Stimulated activated naive CD8-positive, alpha-beta T cell treated with anti-CD3 and anti-CD28 coated beads, Interleukin-15, amount 100 ng/mL, for 72 hours (primary cell): ENCODE data around the gene OGDH.
"Not testable (repeated sequence)": the region's sequence is repeated elsewhere in the genome, so short reads cannot be mapped to it uniquely, and the experiment has no call there.

Experiments
- ATAC-seq: fragments of 150-1000 bp; cut with Tn5 transposase; 2 replicates; pipeline ENCODE4 v1.10.0; 2021; ENCODE audit warnings: mild to moderate bottlenecking, moderate library complexity
- DNase-seq, 2 donors: peaks; one replicate each; pipeline ENCODE4 v3.0.0; 2021 to 2022
- H3K27ac Mint-ChIP-seq, 2 donors: one replicate each; pipeline ENCODE4 v1.8.0; 2022; ENCODE audit warnings: mild to moderate bottlenecking in 2 of 2, mixed read lengths in 2 of 2, moderate library complexity in 2 of 2
- H3K27me3 Mint-ChIP-seq: one replicate; pipeline ENCODE4 v1.8.0; 2022; ENCODE audit warnings: mixed read lengths
- H3K4me1 Mint-ChIP-seq: one replicate; pipeline ENCODE4 v1.8.0; 2022; ENCODE audit warnings: mild to moderate bottlenecking, mixed read lengths
- H3K4me3 Mint-ChIP-seq, 2 donors: one replicate each; pipeline ENCODE4 v1.8.0; 2022; ENCODE audit warnings: mild to moderate bottlenecking in 2 of 2, mixed read lengths in 2 of 2, moderate library complexity in 1 of 2
- H3K9me3 Mint-ChIP-seq, 2 donors: one replicate each; pipeline ENCODE4 v1.8.0; 2022; ENCODE audit warnings: mixed read lengths in 2 of 2

OGDH gene

GRCh38 chr7:44606341-44607140 lies at the start of gene OGDH:
Gene OGDH, plus strand, starts transcription at chr7:44606627. Its CDS starts 17,717 bp downstream, at chr7:44624344.
- Mint-ChIP-seq H3K4me3 (peak within 1 kb of the TSS; percentile 95 to 99), H3K27ac (peak within 1 kb of the TSS; percentile 97 to 99), H3K9me3 (no peaks in the 10 kb centered on the region), H3K27me3 (no peaks in the 10 kb centered on the region), H3K4me1 (peaks cover 55% of the 10 kb centered on the region)
- ATAC-seq (peak; percentile 97), DNase-seq (peak; percentile 99 to 100)

GRCh38 chr7:44557485-44557884 lies 48.9 kb upstream of the OGDH start:
- no peak for DNase-seq
- Mint-ChIP-seq H3K4me3 (no peak overlapping the region), H3K27me3 (no peaks in the 10 kb centered on the region), H3K9me3 (no peaks in the 10 kb centered on the region), H3K27ac (no peak overlapping the region), H3K4me1 (no peaks in the 10 kb centered on the region)
- no peak for ATAC-seq

- H3K4me1 Mint-ChIP-seq = no peaks in the 10 kb centered on the region
- H3K9me3 Mint-ChIP-seq = no peaks in the 10 kb centered on the region
- ATAC-seq = no peak
- DNase-seq = no peak
- no peak overlapping the region for H3K4me3 Mint-ChIP-seq
- no peaks in the 10 kb centered on the region for H3K27me3 Mint-ChIP-seq
- peak overlapping the region in 1 of 2 donors; percentile 8 for H3K27ac Mint-ChIP-seq
These were observed 46.9 kb upstream of the OGDH start for GRCh38 chr7:44559485-44559884.

DNA sequence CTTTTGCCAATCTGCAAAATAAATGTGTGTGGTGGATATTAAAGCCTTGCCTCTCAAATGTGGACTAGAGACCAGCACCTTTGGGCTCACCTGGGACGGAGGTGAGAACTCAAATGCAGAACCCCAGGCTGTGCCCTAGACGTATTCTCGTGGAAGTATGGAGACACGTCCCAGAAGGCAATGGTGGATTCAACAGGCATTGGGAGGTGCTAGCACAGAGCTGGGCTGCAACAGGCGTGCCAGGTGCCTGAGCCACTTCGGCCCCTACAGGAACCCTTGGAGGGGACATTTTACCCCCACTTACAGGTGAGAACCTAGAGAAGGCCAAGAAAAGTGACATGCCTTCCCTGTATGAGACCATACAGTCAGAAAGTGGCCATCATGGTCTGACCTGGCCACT lies 44.9 kb upstream of the OGDH start:
- Mint-ChIP-seq H3K27ac (no peak overlapping the region), H3K4me1 (peaks cover 12% of the 10 kb centered on the region), H3K4me3 (no peak overlapping the region), H3K9me3 (no peaks in the 10 kb centered on the region), H3K27me3 (no peaks in the 10 kb centered on the region)
- no peak for ATAC-seq
- DNase-seq = no peak

GRCh38 chr7:44561962-44562621 lies 44.3 kb upstream of the OGDH start:
- H3K27me3 Mint-ChIP-seq = no peaks in the 10 kb centered on the region
- no peak overlapping the region for H3K27ac Mint-ChIP-seq
- H3K9me3 Mint-ChIP-seq = no peaks in the 10 kb centered on the region
- H3K4me1 Mint-ChIP-seq = peaks cover 15% of the 10 kb centered on the region
- ATAC-seq (no peak), DNase-seq (no peak)
- no peak overlapping the region for H3K4me3 Mint-ChIP-seq

GRCh38 chr7:44562622-44562962 lies 43.8 kb upstream of the OGDH start:
- not testable (repeated sequence) for H3K27ac Mint-ChIP-seq, H3K27me3 Mint-ChIP-seq, H3K4me3 Mint-ChIP-seq, DNase-seq, H3K9me3 Mint-ChIP-seq, ATAC-seq
- peaks cover 20% of the 10 kb centered on the region for H3K4me1 Mint-ChIP-seq

- ATAC-seq (no peak), DNase-seq (no peak)
- Mint-ChIP-seq H3K4me1 (peaks cover 25% of the 10 kb centered on the region), H3K27me3 (no peaks in the 10 kb centered on the region), H3K9me3 (no peaks in the 10 kb centered on the region), H3K4me3 (no peak overlapping the region), H3K27ac (peak overlapping the region; percentile 35 to 83)
These were observed 43.2 kb upstream of the OGDH start for GRCh38 chr7:44563171-44563679.

- H3K9me3 Mint-ChIP-seq = no peaks in the 10 kb centered on the region
These were observed 41.8 kb upstream of the OGDH start for GRCh38 chr7:44564606-44565005.

GRCh38 chr7:44565097-44565794 lies 41.2 kb upstream of the OGDH start:
- peak overlapping the region; percentile 57 to 81 for H3K27ac Mint-ChIP-seq
- H3K4me3 Mint-ChIP-seq = no peak overlapping the region
- no peaks in the 10 kb centered on the region for H3K9me3 Mint-ChIP-seq
- H3K4me1 Mint-ChIP-seq = peaks cover 42% of the 10 kb centered on the region
- peak; percentile 55 to 59 for DNase-seq
- no peaks in the 10 kb centered on the region for H3K27me3 Mint-ChIP-seq
- peak; percentile 80 for ATAC-seq

More at GRCh38 chr7:44564606-44565005, 41.8 kb upstream of the OGDH start:
- ATAC-seq = no peak
- H3K27me3 Mint-ChIP-seq = no peaks in the 10 kb centered on the region
- DNase-seq = no peak
- H3K4me1 Mint-ChIP-seq = peaks cover 38% of the 10 kb centered on the region
- peak overlapping the region; percentile 44 to 81 for H3K27ac Mint-ChIP-seq
- H3K4me3 Mint-ChIP-seq = no peak overlapping the region

GRCh38 chr7:44565795-44566559 lies 40.5 kb upstream of the OGDH start:
- Mint-ChIP-seq H3K27ac (peak overlapping the region in 1 of 2 donors; percentile 81), H3K9me3 (no peaks in the 10 kb centered on the region), H3K4me3 (no peak overlapping the region), H3K4me1 (peaks cover 42% of the 10 kb centered on the region), H3K27me3 (no peaks in the 10 kb centered on the region)
- ATAC-seq (peak; percentile 49), DNase-seq (no peak)

- DNase-seq (no peak), ATAC-seq (no peak)
- Mint-ChIP-seq H3K9me3 (no peaks in the 10 kb centered on the region), H3K4me3 (no peak overlapping the region), H3K4me1 (peaks cover 42% of the 10 kb centered on the region), H3K27ac (peak overlapping the region in 1 of 2 donors; percentile 52), H3K27me3 (no peaks in the 10 kb centered on the region)
These were observed 39.7 kb upstream of the OGDH start for GRCh38 chr7:44566680-44567079.

DNA sequence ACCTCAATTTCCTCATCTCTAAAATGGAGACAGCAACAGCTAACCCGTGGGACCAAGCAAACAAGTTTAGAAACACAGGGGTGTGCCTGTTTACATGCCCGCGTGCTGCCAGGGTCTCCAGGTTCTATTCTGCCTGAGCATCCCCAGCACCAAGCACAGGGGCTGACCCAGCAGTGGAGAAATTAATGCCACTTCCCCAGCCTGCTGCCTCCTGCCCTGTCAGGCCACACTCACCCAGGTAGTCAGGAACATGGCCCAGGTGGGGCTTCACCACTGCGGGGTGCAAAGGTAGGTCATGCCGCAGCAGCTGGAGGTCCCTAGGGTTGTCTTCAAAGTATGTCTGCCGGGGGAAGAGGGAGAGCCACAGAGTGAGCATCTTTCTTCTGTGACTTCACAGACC lies 38.5 kb upstream of the OGDH start:
- no peak for DNase-seq
- Mint-ChIP-seq H3K4me3 (no peak overlapping the region), H3K9me3 (no peaks in the 10 kb centered on the region), H3K27me3 (no peaks in the 10 kb centered on the region), H3K27ac (no peak overlapping the region), H3K4me1 (peaks cover 51% of the 10 kb centered on the region)
- ATAC-seq = no peak

DNA sequence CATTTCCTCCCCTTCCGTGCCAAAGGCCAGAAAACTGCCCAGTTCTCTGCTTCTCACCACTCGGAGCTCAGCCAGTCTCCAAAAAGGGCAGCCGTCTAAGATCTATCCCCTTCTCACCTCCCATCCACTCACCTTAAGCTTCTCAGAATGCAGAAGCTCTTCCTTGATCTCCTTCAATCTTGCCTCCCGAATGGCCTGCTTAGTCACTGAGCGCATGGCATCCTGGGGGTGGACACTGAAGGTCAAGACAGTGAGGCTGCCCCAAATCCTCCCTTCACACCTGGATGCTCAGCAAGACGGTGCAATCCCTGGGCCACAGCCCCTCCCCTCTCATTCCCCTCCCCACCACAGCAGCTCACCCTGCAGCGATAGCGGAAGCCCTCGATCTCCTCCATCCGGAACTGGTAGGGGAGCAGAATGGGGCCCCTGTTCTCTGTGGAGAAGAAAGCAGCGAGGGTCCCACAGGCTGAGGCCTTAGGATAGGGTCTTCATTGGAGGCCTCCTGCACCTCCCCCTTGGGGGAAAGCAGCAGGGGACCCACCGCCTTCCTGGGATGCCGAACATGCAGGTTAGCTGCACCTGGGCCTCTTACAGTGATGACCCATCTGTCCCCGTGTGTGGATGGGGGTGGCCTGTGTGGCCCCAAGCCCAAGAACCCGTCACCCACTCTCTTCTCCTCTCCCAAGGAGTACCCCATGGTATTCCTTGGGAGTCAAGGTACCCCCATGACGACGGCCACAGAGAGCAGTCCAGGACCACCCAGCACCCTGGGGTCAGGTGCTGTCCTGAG lies 37.5 kb upstream of the OGDH start:
- peaks cover 58% of the 10 kb centered on the region for H3K4me1 Mint-ChIP-seq

GRCh38 chr7:44569959-44570358 lies 36.5 kb upstream of the OGDH start:
- no peak for ATAC-seq
- Mint-ChIP-seq H3K4me3 (no peak overlapping the region), H3K4me1 (peaks cover 65% of the 10 kb centered on the region), H3K27me3 (no peaks in the 10 kb centered on the region), H3K27ac (no peak overlapping the region), H3K9me3 (no peaks in the 10 kb centered on the region)
- no peak for DNase-seq

More for the DNA sequence above, 37.5 kb upstream of the OGDH start:
- Mint-ChIP-seq H3K27ac (peak overlapping the region; percentile 54 to 88), H3K9me3 (no peaks in the 10 kb centered on the region), H3K27me3 (no peaks in the 10 kb centered on the region), H3K4me3 (no peak overlapping the region)
- DNase-seq (no peak), ATAC-seq (no peak)
